Trophoblast cell (in vitro differentiated cells and primary cell): Measurements from ENCODE around the gene TIMM8B.

ENCODE experiments used
- DNase-seq, 2 donors: peaks; one replicate each; pipeline ENCODE4 v3.0.0-alpha.2; 2016
- H2AFZ ChIP-seq: 2 replicates; pipeline ENCODE4 v1.6.1; 2013; ENCODE audit warnings: low read length, moderate library complexity, mild to moderate bottlenecking; ENCODE audit not compliant: insufficient read depth, poor library complexity
- H2AK5ac ChIP-seq: 2 replicates; pipeline ENCODE4 v1.6.1; 2013; ENCODE audit warnings: mild to moderate bottlenecking, low read length
- H2BK120ac ChIP-seq: 2 replicates; pipeline ENCODE4 v1.6.1; 2013; ENCODE audit warnings: low read length, mild to moderate bottlenecking, moderate library complexity; ENCODE audit not compliant: insufficient read depth, poor library complexity
- H2BK12ac ChIP-seq: 2 replicates; pipeline ENCODE4 v1.6.1; 2013; ENCODE audit warnings: mild to moderate bottlenecking, low read length, moderate library complexity
- H2BK5ac ChIP-seq: 2 replicates; pipeline ENCODE4 v1.6.1; 2013; ENCODE audit warnings: low read length, low read depth, moderate library complexity, mild to moderate bottlenecking; ENCODE audit not compliant: poor library complexity
- H3K14ac ChIP-seq: 2 replicates; pipeline ENCODE4 v1.6.1; 2013; ENCODE audit warnings: mild to moderate bottlenecking, low read length
- H3K18ac ChIP-seq: 2 replicates; pipeline ENCODE4 v1.6.1; 2013; ENCODE audit warnings: mild to moderate bottlenecking, low read length
- H3K23ac ChIP-seq: 2 replicates; pipeline ENCODE4 v1.6.1; 2013; ENCODE audit warnings: low read length
- H3K27ac ChIP-seq: 2 replicates; pipeline ENCODE4 v1.5.1; 2013; ENCODE audit warnings: low read depth, mild to moderate bottlenecking, inconsistent platforms, low read length, moderate library complexity
- H3K27me3 ChIP-seq: 2 replicates; pipeline ENCODE4 v1.6.1; 2013; ENCODE audit warnings: inconsistent platforms, mild to moderate bottlenecking, low read length, moderate library complexity; ENCODE audit not compliant: insufficient read depth
- H3K36me3 ChIP-seq, 2 experiments: 1 replicate in 1 of 2; 2 replicates in 1 of 2; pipeline ENCODE4 v1.6.1; 2013; ENCODE audit warnings: low read length in 2 of 2, mild to moderate bottlenecking in 2 of 2, moderate library complexity in 1 of 2; ENCODE audit not compliant: insufficient read depth in 2 of 2, control insufficient read depth in 1 of 2
- H3K4ac ChIP-seq: 2 replicates; pipeline ENCODE4 v1.6.1; 2013; ENCODE audit warnings: low read depth, mild to moderate bottlenecking, low read length, moderate library complexity
- H3K4me1 ChIP-seq, 2 experiments: 1 replicate in 1 of 2; 2 replicates in 1 of 2; pipeline ENCODE4 v1.6.1; 2013; ENCODE audit warnings: low read length in 2 of 2, mild to moderate bottlenecking in 2 of 2, moderate library complexity in 1 of 2; ENCODE audit not compliant: insufficient read depth in 2 of 2, control insufficient read depth in 1 of 2
- H3K4me2 ChIP-seq: 2 replicates; pipeline ENCODE4 v1.6.1; 2013; ENCODE audit warnings: inconsistent platforms, mild to moderate bottlenecking, low read length, moderate library complexity
- H3K4me3 ChIP-seq: 2 replicates; pipeline ENCODE4 v1.5.1; 2013; ENCODE audit warnings: mild to moderate bottlenecking, low read depth, low read length, inconsistent platforms
- H3K79me1 ChIP-seq: one replicate; pipeline ENCODE4 v1.6.1; 2013; ENCODE audit warnings: low read length
- H3K79me2 ChIP-seq: 2 replicates; pipeline ENCODE4 v1.6.1; 2013; ENCODE audit warnings: low read length, mild to moderate bottlenecking; ENCODE audit not compliant: control insufficient read depth, insufficient read depth, poor library complexity
- H3K9ac ChIP-seq: 2 replicates; pipeline ENCODE4 v1.6.1; 2013; ENCODE audit warnings: mild to moderate bottlenecking, low read length
- H3K9me3 ChIP-seq: 2 replicates; pipeline ENCODE4 v1.6.1; 2013; ENCODE audit warnings: low read depth, mild to moderate bottlenecking, control low read depth, inconsistent platforms, low read length; ENCODE audit not compliant: insufficient read depth
- H4K12ac ChIP-seq: 2 replicates; pipeline ENCODE4 v1.6.1; 2013; ENCODE audit warnings: low read depth, mild to moderate bottlenecking, low read length, moderate library complexity
- H4K8ac ChIP-seq: 2 replicates; pipeline ENCODE4 v1.6.1; 2013; ENCODE audit warnings: low read depth, mild to moderate bottlenecking, low read length, moderate library complexity
- H4K91ac ChIP-seq: one replicate; pipeline ENCODE4 v1.6.1; 2013; ENCODE audit warnings: low read depth, mild to moderate bottlenecking, low read length, moderate library complexity
- WGBS: extraction: QIAGEN DNeasy Blood & Tissue Kit; methylation state at CpG from one replicate; pipeline ENCODE4 v1.1.7; 2013; ENCODE audit warnings: missing lambda C conversion rate; ENCODE audit not compliant: insufficient read length, insufficient coverage; ENCODE audit errors: extremely low coverage; 5-methylcytosine and 5-hydroxymethylcytosine counted together

The TIMM8B gene

DNA sequence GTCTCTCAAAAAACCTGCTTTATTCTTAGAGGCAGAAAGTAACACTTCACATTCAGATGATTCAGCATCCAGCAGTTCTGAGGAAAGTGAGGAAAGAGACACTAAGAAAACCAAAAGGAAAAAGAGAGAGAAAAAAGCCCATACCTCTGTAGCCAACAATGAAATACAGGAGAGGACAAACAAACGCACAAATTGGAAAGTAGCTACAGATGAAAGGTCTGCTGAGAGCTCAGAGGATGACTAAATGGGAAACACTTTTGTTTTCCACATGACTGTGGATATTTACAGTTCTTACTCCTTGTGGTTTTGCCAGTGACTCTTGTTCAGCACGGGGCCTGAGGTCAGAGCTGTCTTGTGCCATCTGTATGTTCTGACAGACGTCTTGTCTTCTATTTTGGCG lies 3.8 kb downstream of the TIMM8B start:
- H2BK120ac ChIP-seq: no peak overlapping the region
- peak in 1 of 2 donors; percentile 13 for DNase-seq
- peaks cover 0 to 6% of the 10 kb centered on the region in 2 experiments for H3K4me1 ChIP-seq
- H3K9me3 ChIP-seq: no peaks in the 10 kb centered on the region
- H4K91ac ChIP-seq: no peak overlapping the region
- H4K12ac ChIP-seq: no peak overlapping the region
- no peak overlapping the region for H3K9ac ChIP-seq
- H4K8ac ChIP-seq: no peak overlapping the region
- H3K36me3 ChIP-seq: peaks cover 10 to 29% of the 10 kb centered on the region in 2 experiments
- peaks cover 12% of the 10 kb centered on the region for H3K79me2 ChIP-seq
- no peak overlapping the region for H2BK12ac ChIP-seq
- H3K4me3 ChIP-seq: no peak overlapping the region
- H3K4me2 ChIP-seq: no peak overlapping the region
- H3K4ac ChIP-seq: no peak overlapping the region
- no peaks in the 10 kb centered on the region for H3K27me3 ChIP-seq
- no peak overlapping the region for H2BK5ac ChIP-seq
- no peak overlapping the region for H3K27ac ChIP-seq
- H3K79me1 ChIP-seq: peaks cover 6% of the 10 kb centered on the region
- H2AFZ ChIP-seq: no peak overlapping the region
- H3K18ac ChIP-seq: no peak overlapping the region
- no CpG with 5 or more reads among the region's 4 CpGs for WGBS
- no peak overlapping the region for H3K14ac ChIP-seq
- H3K23ac ChIP-seq: no peak overlapping the region
- no peak overlapping the region for H2AK5ac ChIP-seq

DNA sequence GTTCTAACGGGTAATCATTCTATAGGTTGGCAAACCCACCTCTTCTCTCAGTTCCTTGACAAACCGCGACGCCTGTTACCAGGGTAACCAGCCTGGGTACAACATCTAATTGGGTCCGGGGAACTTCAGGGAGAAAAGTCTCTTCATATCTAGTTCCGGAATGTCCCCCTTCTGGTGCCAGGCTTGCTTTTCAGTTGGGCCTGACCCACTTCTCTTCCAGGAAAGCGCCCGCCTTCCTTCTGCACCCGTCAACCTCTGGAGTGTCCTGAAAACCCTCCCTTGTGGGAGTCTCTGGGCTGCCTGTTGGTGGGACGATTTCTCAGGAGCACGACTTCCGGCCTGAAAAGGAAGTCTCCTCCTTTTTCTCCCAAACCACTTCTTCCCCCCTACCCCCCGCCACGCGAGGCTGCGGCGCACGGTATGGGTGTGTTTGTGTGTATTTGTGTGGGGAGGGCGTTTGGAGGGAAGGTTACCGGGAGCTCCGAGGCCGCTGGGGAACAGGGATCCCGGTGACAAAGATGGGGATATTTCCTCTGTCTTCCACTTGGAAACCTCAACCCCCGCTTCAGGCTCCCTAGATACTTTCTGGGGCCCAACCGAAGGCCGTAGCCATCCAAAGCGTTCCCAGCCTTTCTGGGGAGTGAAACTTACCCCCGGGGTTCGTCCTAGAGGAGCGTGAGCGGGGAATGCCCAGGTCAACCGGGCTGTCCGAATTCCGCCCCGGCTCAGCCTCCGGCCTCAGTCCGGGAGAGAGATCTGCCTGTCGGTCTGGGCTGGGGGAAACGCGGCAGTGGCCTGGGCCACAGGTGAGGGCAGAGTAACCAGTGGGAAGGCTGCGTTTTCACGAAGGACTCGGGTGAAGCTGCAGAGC lies 12.4 kb downstream of the TIMM8B start, which contains the start of the genes NKAPD1 and PIH1D2:
Gene NKAPD1 (plus strand): TSS at position 359 of the 871 bp plus-strand sequence. CDS start 1,276 bp downstream, outside the sequence.
Gene PIH1D2 (minus strand): TSS at position 77 of the 871 bp plus-strand sequence. CDS start 843 bp downstream, outside the sequence.
- WGBS: no CpG with 5 or more reads among the region's 43 CpGs

DNA sequence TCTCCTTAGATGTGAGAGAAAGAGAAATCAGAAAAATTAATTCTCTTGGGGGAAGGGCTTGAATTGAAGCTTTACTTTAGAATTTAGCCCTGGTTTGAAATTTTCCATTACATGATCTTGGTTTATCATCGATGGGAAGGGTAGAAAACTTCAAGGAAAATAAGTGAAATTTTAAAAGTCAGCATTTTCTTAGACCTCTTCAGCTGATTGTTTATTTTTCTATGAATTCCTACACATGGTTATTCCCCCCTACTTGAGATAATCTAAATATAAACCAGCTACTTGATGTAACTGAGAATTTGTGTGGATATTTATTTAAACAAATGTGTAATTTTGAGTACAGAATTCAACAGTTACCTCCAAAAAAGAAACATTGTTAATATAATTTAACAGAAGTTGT lies 23.6 kb downstream of the TIMM8B start:
- no peak for DNase-seq
- H3K4me1 ChIP-seq: no peaks in the 10 kb centered on the region
- no peak overlapping the region for H4K8ac ChIP-seq
- H2AK5ac ChIP-seq: no peak overlapping the region
- H3K4me3 ChIP-seq: no peak overlapping the region
- no peak overlapping the region for H3K27ac ChIP-seq
- no peaks in the 10 kb centered on the region for H3K27me3 ChIP-seq
- H3K79me1 ChIP-seq: no peaks in the 10 kb centered on the region
- no peak overlapping the region for H2BK5ac ChIP-seq
- H2BK12ac ChIP-seq: no peak overlapping the region
- no CpG with 5 or more reads among the region's 1 CpG for WGBS
- H3K18ac ChIP-seq: no peak overlapping the region
- H3K23ac ChIP-seq: no peak overlapping the region
- no peak overlapping the region for H2AFZ ChIP-seq
- H3K4ac ChIP-seq: no peak overlapping the region
- H2BK120ac ChIP-seq: no peak overlapping the region
- H3K14ac ChIP-seq: no peak overlapping the region
- peaks cover 4 to 20% of the 10 kb centered on the region in 2 experiments for H3K36me3 ChIP-seq
- no peak overlapping the region for H3K9ac ChIP-seq
- H3K79me2 ChIP-seq: no peaks in the 10 kb centered on the region
- H3K4me2 ChIP-seq: no peak overlapping the region
- H3K9me3 ChIP-seq: no peaks in the 10 kb centered on the region
- no peak overlapping the region for H4K91ac ChIP-seq
- H4K12ac ChIP-seq: no peak overlapping the region

More for the DNA sequence above, 12.4 kb downstream of the TIMM8B start, which contains the start of the genes NKAPD1 and PIH1D2:
- Histone ChIP-seq H3K4me1 (no peaks in the 10 kb centered on the region), H3K4me2 (peak within 1 kb of the TSS; percentile 91), H3K27ac (peak within 1 kb of the TSS; percentile 91), H3K4ac (peak within 1 kb of the TSS; percentile 60), H3K9ac (peak within 1 kb of the TSS; percentile 99), H3K9me3 (no peaks in the 10 kb centered on the region), H3K79me1 (peaks cover 8% of the 10 kb centered on the region), H2AK5ac (no peak within 1 kb of the TSS), H4K12ac (peak within 1 kb of the TSS; percentile 99), H4K8ac (peak within 1 kb of the TSS; percentile 99), H3K79me2 (peaks cover 8% of the 10 kb centered on the region), H2AFZ (peak within 1 kb of the TSS; percentile 97), H3K23ac (no peak within 1 kb of the TSS), H2BK12ac (peak within 1 kb of the TSS; percentile 93), H2BK5ac (peak within 1 kb of the TSS; percentile 96), H3K14ac (peak within 1 kb of the TSS; percentile 96), H3K27me3 (no peaks in the 10 kb centered on the region), H3K18ac (peak within 1 kb of the TSS; percentile 95), H4K91ac (peak within 1 kb of the TSS; percentile 97), H2BK120ac (peak within 1 kb of the TSS; percentile 99), H3K4me3 (peak within 1 kb of the TSS; percentile 95), H3K36me3 (peaks cover 6 to 10% of the 10 kb centered on the region in 2 experiments)
- DNase-seq: peak; percentile 68 to 89

DNA sequence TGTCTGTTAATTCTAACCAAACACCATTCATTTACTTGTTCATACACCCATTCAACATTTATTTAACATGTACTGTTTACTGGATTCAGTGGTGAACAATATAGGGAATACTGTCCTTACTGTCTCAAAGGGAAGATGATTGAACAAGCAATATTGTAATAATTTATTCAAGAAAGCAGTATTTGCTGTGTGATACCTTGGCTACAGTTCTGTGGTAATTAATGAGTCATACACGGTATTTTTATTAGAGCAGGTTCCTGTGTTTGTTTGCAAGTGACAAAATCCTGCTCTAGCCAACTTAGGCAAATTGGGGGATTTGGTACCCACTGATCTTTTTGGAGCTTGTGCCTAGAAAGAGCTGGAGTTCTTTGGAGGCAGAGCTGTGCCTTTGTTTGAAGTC lies 28.5 kb downstream of the TIMM8B start:
- H3K27ac ChIP-seq: no peak overlapping the region
- no peaks in the 10 kb centered on the region for H3K4me1 ChIP-seq
- peaks cover 11 to 20% of the 10 kb centered on the region in 2 experiments for H3K36me3 ChIP-seq
- no peak overlapping the region for H3K9ac ChIP-seq
- no peak overlapping the region for H3K4me2 ChIP-seq
- no CpG with 5 or more reads among the region's 1 CpG for WGBS
- no peak overlapping the region for H4K8ac ChIP-seq
- H3K79me1 ChIP-seq: no peaks in the 10 kb centered on the region
- H3K4ac ChIP-seq: no peak overlapping the region
- H4K91ac ChIP-seq: no peak overlapping the region
- no peak overlapping the region for H3K18ac ChIP-seq
- H2BK5ac ChIP-seq: no peak overlapping the region
- H2AFZ ChIP-seq: no peak overlapping the region
- no peak overlapping the region for H2BK120ac ChIP-seq
- H3K27me3 ChIP-seq: no peaks in the 10 kb centered on the region
- no peak overlapping the region for H4K12ac ChIP-seq
- H2BK12ac ChIP-seq: no peak overlapping the region
- no peak overlapping the region for H3K4me3 ChIP-seq
- DNase-seq: no peak
- H3K23ac ChIP-seq: no peak overlapping the region
- H2AK5ac ChIP-seq: no peak overlapping the region
- no peak overlapping the region for H3K14ac ChIP-seq
- H3K9me3 ChIP-seq: no peaks in the 10 kb centered on the region
- H3K79me2 ChIP-seq: no peaks in the 10 kb centered on the region
